GM20000 (cell line): Measurements from ENCODE around the gene RBMXL3.
"Not testable (repeated sequence)": the region's sequence is repeated elsewhere in the genome, so short reads cannot be mapped to it uniquely, and the experiment has no call there.

ENCODE experiments used
- DNase-seq: peaks from one replicate; pipeline ENCODE4 v3.0.0; 2012; ENCODE audit warnings: low spot score
- TF ChIP-seq, protein P1 (sequence below): IDR thresholded peaks from 2 replicates; pipeline ENCODE4 v1.5.1; 2012; ENCODE audit warnings: mild to moderate bottlenecking, control low read depth; ENCODE audit errors: extremely low read depth, missing control alignments

Gene RBMXL3

DNA sequence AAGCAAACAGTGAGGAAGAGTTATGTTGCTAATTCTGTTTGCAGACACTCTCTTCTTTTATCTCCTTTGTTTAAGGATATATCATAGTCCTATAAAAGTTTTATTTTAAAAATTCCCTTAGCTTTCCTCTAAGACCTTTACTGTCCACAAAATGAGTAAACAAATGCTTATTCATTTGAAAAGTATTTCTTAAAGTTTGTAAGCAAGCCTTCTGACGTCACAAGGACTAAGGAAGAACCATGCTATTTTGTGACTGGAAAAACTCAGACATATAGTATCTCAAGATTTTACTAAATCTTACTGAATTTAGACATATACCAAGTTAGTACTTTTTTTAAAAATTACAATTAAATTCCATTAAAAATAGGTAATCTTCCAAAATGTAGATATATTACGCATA, 5.2 kb upstream of the RBMXL3 start:
- DNase-seq = no peak
- TF ChIP-seq, protein P1, sequence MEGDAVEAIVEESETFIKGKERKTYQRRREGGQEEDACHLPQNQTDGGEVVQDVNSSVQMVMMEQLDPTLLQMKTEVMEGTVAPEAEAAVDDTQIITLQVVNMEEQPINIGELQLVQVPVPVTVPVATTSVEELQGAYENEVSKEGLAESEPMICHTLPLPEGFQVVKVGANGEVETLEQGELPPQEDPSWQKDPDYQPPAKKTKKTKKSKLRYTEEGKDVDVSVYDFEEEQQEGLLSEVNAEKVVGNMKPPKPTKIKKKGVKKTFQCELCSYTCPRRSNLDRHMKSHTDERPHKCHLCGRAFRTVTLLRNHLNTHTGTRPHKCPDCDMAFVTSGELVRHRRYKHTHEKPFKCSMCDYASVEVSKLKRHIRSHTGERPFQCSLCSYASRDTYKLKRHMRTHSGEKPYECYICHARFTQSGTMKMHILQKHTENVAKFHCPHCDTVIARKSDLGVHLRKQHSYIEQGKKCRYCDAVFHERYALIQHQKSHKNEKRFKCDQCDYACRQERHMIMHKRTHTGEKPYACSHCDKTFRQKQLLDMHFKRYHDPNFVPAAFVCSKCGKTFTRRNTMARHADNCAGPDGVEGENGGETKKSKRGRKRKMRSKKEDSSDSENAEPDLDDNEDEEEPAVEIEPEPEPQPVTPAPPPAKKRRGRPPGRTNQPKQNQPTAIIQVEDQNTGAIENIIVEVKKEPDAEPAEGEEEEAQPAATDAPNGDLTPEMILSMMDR = no peak

DNA sequence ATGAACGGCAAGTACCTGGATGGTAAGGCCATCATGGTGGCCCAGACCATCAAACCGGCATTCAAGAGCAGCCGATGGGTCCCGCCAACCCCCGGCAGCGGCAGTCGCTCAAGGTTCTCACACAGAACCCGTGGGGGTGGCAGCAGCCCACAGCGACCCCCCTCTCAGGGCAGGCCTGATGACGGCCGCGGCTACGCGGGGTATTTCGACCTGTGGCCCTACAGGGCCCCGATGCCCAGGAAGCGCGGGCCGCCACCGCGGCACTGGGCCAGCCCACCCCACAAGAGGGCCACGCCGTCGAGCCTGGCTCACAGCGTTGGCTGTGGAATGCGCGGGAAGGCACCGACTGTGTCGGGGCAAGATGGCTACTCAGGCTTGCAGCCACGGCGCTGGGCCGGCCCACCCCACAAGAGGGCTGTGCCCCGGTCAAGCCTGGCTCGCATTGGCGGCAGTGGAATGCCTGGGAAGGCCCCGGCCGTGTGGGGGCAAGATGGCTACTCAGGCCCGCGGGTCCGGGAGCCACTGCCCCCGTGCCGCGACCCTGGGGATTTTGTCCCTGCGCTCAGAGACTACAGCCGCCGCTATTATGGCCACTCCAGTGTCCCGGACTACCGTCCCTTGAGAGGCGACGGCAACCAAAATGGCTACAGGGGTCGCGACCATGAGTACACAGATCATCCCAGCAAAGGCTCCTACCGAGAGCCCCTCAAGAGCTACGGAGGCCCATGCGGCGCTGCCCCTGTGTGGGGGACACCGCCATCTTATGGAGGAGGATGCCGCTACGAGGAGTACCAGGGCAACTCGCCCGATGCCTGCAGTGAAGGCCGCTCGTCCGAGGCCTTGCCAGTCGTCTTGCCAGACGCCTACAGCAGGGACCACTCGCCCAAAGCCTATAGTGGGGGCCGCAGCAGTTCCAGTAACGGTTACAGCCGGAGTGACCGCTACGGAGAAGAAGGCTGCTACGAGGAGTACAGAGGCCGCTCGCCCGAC, 731 bp downstream of the RBMXL3 start:
- TF ChIP-seq, protein P1 = no peak
- DNase-seq = no peak

DNA sequence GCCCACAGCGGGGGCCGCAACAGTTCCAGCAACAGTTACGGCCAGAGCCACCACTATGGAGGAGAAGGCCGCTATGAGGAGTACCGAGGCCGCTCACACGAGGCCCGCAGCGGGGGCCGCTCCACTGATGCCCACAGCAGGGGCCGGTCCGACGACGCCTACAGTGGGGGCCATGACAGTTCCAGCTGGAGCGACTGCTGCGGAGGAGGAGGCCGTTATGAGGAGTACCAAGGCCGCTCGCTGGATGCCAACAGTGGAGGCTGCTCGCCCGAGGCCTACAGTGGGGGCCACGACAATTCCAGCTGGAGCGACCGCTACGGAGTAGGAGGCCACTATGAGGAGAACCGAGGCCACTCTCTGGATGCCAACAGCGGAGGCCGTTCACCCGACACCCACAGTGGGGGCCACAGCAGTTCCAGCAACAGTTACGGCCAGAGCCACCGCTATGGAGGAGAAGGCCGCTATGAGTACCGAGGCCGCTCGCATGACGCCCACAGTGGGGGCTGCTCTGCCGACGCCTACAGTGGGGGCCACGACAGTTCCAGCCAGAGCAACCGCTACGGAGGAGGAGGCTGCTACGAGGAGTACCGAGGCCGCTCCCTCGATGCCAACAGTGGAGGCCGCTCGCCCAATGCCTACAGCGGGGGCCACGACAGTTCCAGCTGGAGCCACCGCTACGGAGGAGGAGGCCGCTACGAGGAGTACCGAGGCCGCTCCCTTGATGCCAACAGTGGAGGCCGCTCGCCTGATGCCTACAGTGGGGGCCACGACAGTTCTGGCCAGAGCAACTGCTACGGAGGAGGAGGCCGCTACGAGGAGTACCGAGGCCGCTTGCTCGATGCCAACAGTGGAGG, 1.7 kb downstream of the RBMXL3 start:
- TF ChIP-seq, protein P1 = no peak
- DNase-seq = no peak

DNA sequence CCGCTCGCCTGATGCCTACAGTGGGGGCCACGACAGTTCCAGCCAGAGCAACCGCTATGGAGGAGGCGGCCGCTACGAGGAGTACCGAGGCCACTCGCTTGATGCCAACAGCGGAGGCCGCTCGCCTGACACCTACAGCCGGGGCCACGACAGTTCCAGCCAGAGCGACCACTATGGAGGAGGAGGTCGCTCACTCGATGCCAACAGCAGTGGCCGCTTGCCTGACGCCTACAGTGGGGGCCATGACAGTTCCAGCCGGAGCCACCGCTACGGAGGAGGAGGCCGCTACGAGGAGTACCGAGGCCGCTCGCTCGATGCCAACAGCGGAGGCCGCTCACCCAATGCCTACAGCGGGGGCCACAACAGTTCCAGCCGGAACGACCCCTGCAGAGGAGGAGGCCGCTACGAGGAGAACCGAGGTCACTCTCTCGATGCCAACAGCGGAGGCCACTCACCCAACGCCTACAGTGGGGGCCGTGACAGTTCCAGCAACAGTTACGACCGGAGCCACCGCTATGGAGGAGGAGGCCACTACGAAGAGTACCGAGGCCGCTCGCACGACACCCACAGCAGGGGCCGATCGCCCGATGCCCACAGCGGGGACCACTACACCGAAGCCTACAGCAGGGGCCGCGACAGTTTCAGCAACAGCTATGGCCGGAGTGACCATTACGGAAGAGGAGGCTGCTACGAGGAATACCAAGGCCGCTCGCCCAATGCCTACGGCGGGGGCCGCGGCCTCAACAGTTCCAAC, 2.5 kb downstream of the RBMXL3 start:
- DNase-seq = no peak
- TF ChIP-seq, protein P1 = no peak

DNA sequence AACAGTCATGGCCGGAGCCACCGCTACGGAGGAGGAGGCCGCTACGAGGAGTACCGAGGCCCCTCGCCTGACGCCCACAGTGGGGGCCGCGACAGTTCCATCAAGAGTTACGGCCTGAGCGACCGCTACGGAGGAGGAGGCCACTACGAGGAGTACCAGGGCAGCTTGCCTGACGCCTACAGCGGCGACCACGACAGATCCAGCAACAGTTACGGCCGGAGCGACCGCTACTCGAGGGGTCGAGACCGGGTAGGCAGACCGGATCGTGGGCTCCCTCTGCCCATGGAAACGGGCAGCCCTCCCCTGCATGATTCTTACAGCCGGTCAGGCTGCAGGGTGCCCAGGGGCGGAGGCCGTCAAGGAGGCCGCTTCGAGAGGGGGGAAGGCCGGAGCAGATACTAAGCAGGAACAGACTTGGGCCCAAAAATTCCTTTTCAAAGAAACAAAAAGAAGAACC, 3.1 kb downstream of the RBMXL3 start:
- DNase-seq = no peak
- TF ChIP-seq, protein P1 = no peak

DNA sequence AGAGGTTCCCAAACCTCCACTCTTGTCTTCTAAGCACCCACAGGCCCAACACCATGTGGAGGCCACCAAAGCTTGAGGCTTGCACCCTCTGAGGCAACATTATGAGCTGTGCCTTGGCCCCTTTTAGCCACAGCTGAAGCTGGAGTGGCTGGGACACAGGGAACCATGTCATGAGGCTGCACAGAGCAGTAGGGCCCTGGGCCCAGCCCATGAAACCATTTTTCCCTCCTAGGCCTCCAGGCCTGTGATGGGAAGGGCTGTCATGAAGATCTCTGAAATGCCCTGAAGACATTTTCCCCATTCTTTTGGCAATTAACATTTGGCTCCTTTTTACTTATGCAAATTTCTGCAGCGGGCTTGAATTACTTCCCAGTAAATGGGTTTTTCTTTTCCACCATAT, 14.8 kb downstream of the RBMXL3 start:
- DNase-seq = no peak

DNA sequence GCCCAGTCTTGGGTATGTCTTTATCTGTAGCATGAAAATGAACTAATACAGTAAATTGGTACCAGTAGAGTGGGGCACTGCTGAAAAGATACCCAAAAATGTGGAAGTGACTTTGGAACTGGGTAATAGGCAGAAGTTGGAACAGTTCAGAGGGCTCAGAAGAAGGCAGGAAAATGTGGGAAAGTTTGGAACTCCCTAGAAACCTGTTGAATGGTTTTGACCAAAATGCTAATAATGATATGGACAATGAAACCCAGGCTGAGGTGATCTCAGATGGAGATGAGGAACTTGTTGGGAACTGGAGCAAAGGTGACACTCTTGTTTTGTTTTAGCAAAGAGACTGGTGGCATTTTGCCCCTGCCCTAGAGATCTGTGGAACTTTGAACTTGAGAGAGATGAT, 20.3 kb downstream of the RBMXL3 start:
- not testable (repeated sequence) for DNase-seq

More for the DNA sequence above, 14.8 kb downstream of the RBMXL3 start:
- TF ChIP-seq, protein P1 = no peak
